Endothelial cell of umbilical vein (primary cell): ENCODE results near the gene SUPT3H. TPM values are rescaled to one million over a fixed set of nuclear protein-coding genes. Genes with fewer than 3 reads are reported as not detected.

ENCODE experiments used
- BruUV-seq: library from RNA; stranded (reverse); fragments of 400-500 nt; replicated peaks from 2 replicates; lab custom pipeline; 2021; lab: Mats Ljungman, UMichigan
- CTCF ChIA-PET: fragments of 300-600, 350-600 bp; sonication (Branson Sonifier 250); formaldehyde crosslinking; loops from one replicate; lab custom pipeline; 2021; ENCODE audit warnings: antibody characterized with exemption, inconsistent platforms; lab: Charles Lee
- POLR2A ChIA-PET: fragments of 300-600, 350-600 bp; sonication (Branson Sonifier 250); formaldehyde crosslinking; loops from one replicate; lab custom pipeline; 2021; ENCODE audit warnings: antibody characterized with exemption, inconsistent platforms; lab: Charles Lee
- DNase-seq: peaks from one replicate; pipeline ENCODE4 v3.0.0-alpha.2; 2011; ENCODE audit warnings: low read depth, low spot score
- FAIRE-seq: peaks from 2 replicates; lab custom pipeline; 2011; peaks lifted over from hg19 to GRCh38; lab: Jason Lieb, UNC
- H2AFZ ChIP-seq: 2 replicates; pipeline ENCODE4 v1.6.0; 2012; ENCODE audit warnings: low read depth, low read length, control low read depth, inconsistent platforms
- H3K27ac ChIP-seq: 2 replicates; pipeline ENCODE4 v1.5.1; 2011; ENCODE audit warnings: low read depth, mild to moderate bottlenecking, control low read depth, low read length, moderate library complexity; ENCODE audit not compliant: insufficient read depth
- H3K27me3 ChIP-seq, 2 experiments: 2 replicates each; pipeline versions ENCODE4 v1.6.0 to v1.6.1; 2011; ENCODE audit warnings: low read length in 2 of 2, mixed read lengths in 1 of 2; ENCODE audit not compliant: control insufficient read depth in 2 of 2, insufficient read depth in 2 of 2
- H3K36me3 ChIP-seq, 2 experiments: 2 replicates in 1 of 2; 3 replicates in 1 of 2; pipeline ENCODE4 v1.5.1; 2011; ENCODE audit warnings: low read length in 2 of 2, mild to moderate bottlenecking in 1 of 2, moderate library complexity in 1 of 2; ENCODE audit not compliant: control insufficient read depth in 2 of 2, insufficient read depth in 2 of 2; ENCODE audit errors: extremely low read depth in 1 of 2
- H3K4me1 ChIP-seq: 3 replicates; pipeline ENCODE4 v1.5.1; 2011; ENCODE audit warnings: mild to moderate bottlenecking, low read length; ENCODE audit not compliant: control insufficient read depth, insufficient read depth; ENCODE audit errors: extremely low read depth
- H3K4me2 ChIP-seq: 2 replicates; pipeline ENCODE4 v1.6.1; 2011; ENCODE audit warnings: low read length, control low read depth, mixed read lengths; ENCODE audit not compliant: insufficient read depth
- H3K4me3 ChIP-seq, 3 experiments: fragments of 200-600 bp in 1 of 3; sonication (generic), shearing (Covaris generic) in 1 of 3; replicated peaks in 1 of 3; 2 replicates each; pipeline ENCODE4 v1.5.1; 2011 to 2016; ENCODE audit warnings: control low read depth in 3 of 3, low read length in 3 of 3, mild to moderate bottlenecking in 2 of 3, inconsistent platforms in 1 of 3, low read depth in 1 of 3, moderate library complexity in 1 of 3; ENCODE audit not compliant: insufficient read depth in 1 of 3
- H3K79me2 ChIP-seq: 2 replicates; pipeline ENCODE4 v1.6.0; 2012; ENCODE audit warnings: low read length, inconsistent platforms; ENCODE audit not compliant: control insufficient read depth, insufficient read depth
- H3K9ac ChIP-seq: replicated peaks from 2 replicates; pipeline ENCODE3; 2011; ENCODE audit warnings: low read length, control low read depth; ENCODE audit not compliant: insufficient read depth; ENCODE audit errors: extremely low read depth
- H3K9me1 ChIP-seq: replicated peaks from 3 replicates; pipeline ENCODE4 v1.6.0; 2011; ENCODE audit warnings: mild to moderate bottlenecking, low read length; ENCODE audit not compliant: control insufficient read depth, insufficient read depth; ENCODE audit errors: extremely low read depth
- H3K9me3 ChIP-seq: replicated peaks from 2 replicates; pipeline ENCODE4 v1.5.1; 2012; ENCODE audit warnings: low read length, inconsistent platforms; ENCODE audit not compliant: control insufficient read depth, insufficient read depth
- H4K20me1 ChIP-seq: replicated peaks from 2 replicates; pipeline ENCODE3; 2011; ENCODE audit warnings: mild to moderate bottlenecking, low read length; ENCODE audit not compliant: control insufficient read depth, insufficient read depth; ENCODE audit errors: extremely low read depth
- CTCF ChIP-seq, 2 donors: IDR thresholded peaks; 1 replicate in 1 of 2; 2 replicates in 1 of 2; pipeline ENCODE4 v1.5.1; 2011; ENCODE audit warnings: low read length in 2 of 2, mild to moderate bottlenecking in 2 of 2, moderate library complexity in 2 of 2, control low read depth in 1 of 2, inconsistent platforms in 1 of 2, low read depth in 1 of 2; ENCODE audit not compliant: insufficient read depth in 1 of 2; ENCODE audit errors: extremely low read depth in 1 of 2
- EZH2 ChIP-seq: IDR thresholded peaks from 2 replicates; pipeline ENCODE4 v1.6.1; 2012; ENCODE audit warnings: borderline replicate concordance, low read depth, mild to moderate bottlenecking, moderate library complexity, low read length, inconsistent platforms; ENCODE audit not compliant: severe bottlenecking
- FOS ChIP-seq: IDR thresholded peaks from 2 replicates; pipeline ENCODE4 v1.6.1; 2011; ENCODE audit warnings: mild to moderate bottlenecking, low read length, moderate library complexity, borderline replicate concordance; ENCODE audit not compliant: insufficient read depth
- GATA2 ChIP-seq: IDR thresholded peaks from 2 replicates; pipeline ENCODE4 v1.7.0; 2011; ENCODE audit warnings: low read depth, mild to moderate bottlenecking, moderate library complexity, mixed read lengths, low read length; ENCODE audit not compliant: insufficient read length, insufficient read depth
- JUN ChIP-seq: IDR thresholded peaks from 2 replicates; pipeline ENCODE4 v1.6.1; 2011; ENCODE audit warnings: borderline replicate concordance, low read depth; ENCODE audit not compliant: insufficient read length, insufficient read depth
- MAX ChIP-seq: IDR thresholded peaks from 2 replicates; pipeline ENCODE4 v1.6.1; 2011; ENCODE audit not compliant: insufficient read depth, insufficient read length
- MYC ChIP-seq: IDR thresholded peaks from one replicate; pipeline ENCODE4 v1.6.1; 2011; ENCODE audit warnings: mild to moderate bottlenecking, low read depth, low read length
- POLR2A ChIP-seq: IDR thresholded peaks from 2 replicates; pipeline ENCODE4 v1.6.1; 2012; ENCODE audit warnings: low read depth, mild to moderate bottlenecking, control low read depth, low read length
- POLR2AphosphoS5 ChIP-seq: IDR thresholded peaks from 2 replicates; pipeline ENCODE4 v1.6.1; 2012; ENCODE audit warnings: low read depth, mild to moderate bottlenecking, control low read depth, low read length, moderate library complexity; ENCODE audit not compliant: insufficient read depth
- dilution Hi-C: fragments of 300-500 bp; cut with MboI; formaldehyde crosslinking; loops from one replicate; pipeline ENCODE4 v1.15.0; 2019; ENCODE audit warnings: low sequenced_read_pairs; ENCODE audit not compliant: extremely low pct_ligation_motif_present
- intact Hi-C: fragments of 100-400 bp; cut with micrococcal nuclease; formaldehyde crosslinking; loops from one replicate; pipeline ENCODE4 v1.10.0; 2022
- polyA plus RNA-seq, 4 experiments: library from polyadenylated mRNA; depleted of rRNA in 3 of 4; stranded (reverse) in 3 of 4; unstranded in 1 of 4; fragments of >200 nt; gene quantifications; 2 replicates each; pipeline versions ENCODE4 v1.2.1 to v1.2.3, GENCODE V29; 2011 to 2012; ENCODE audit warnings: missing spikeins in 1 of 4
- total RNA-seq: library from RNA; stranded (reverse); gene quantifications from 2 replicates; pipeline ENCODE4 v1.2.3, GENCODE V29; 2021

The SUPT3H gene
- total and polyA plus RNA-seq, 2 donors (not counting 3 experiments of a cell fraction or from before 2014, with no cell fraction given) = 8.3 to 9.8 TPM

GRCh38 chr6:45314146-45314545 is 63.6 kb downstream of the SUPT3H start:
- CTCF ChIA-PET = no interaction called here
- no peak overlapping the region for H3K9ac ChIP-seq
- FAIRE-seq (no peak), DNase-seq (no peak)
- no peaks in the 10 kb centered on the region for H3K27me3 ChIP-seq
- POLR2A ChIA-PET = no interaction called here
- H3K9me1 ChIP-seq = no peaks in the 10 kb centered on the region
- H3K4me1 ChIP-seq = no peaks in the 10 kb centered on the region
- H3K4me2 ChIP-seq = no peak overlapping the region
- TF ChIP-seq FOS (no peak), GATA2 (no peak), JUN (no peak), POLR2AphosphoS5 (no peak), POLR2A (no peak), CTCF (IDR thresholded peaks at IDR 0.05; ENCODE audit: extremely low read depth in 1 of 2, insufficient read depth in 1 of 2, low read depth in 1 of 2, low read length in 2 of 2) (no peak), EZH2 (no peak), MAX (no peak), MYC (no peak)
- no peaks in the 10 kb centered on the region for H3K79me2 ChIP-seq
- no peak overlapping the region for H3K4me3 ChIP-seq
- H3K9me3 ChIP-seq = no peaks in the 10 kb centered on the region
- dilution Hi-C loops (no loop called here), intact Hi-C loops (no loop called here)
- H3K27ac ChIP-seq = no peak overlapping the region
- no peaks in the 10 kb centered on the region for H4K20me1 ChIP-seq
- H3K36me3 ChIP-seq = no peaks in the 10 kb centered on the region
- no TSS peak for BruUV-seq
- no peak overlapping the region for H2AFZ ChIP-seq
